Activated CD4-positive, CD25-positive, alpha-beta regulatory T cell treated with anti-CD3 and anti-CD28 coated beads, Interleukin-2, amount 50 U/mL, for 16 hours (primary cell): ENCODE measurements around the gene GPR137B.

Source experiments
- DNase-seq: peaks from one replicate; pipeline ENCODE4 v3.0.0-alpha.2; 2020; ENCODE audit warnings: low read depth, low spot score

The GPR137B gene

DNA sequence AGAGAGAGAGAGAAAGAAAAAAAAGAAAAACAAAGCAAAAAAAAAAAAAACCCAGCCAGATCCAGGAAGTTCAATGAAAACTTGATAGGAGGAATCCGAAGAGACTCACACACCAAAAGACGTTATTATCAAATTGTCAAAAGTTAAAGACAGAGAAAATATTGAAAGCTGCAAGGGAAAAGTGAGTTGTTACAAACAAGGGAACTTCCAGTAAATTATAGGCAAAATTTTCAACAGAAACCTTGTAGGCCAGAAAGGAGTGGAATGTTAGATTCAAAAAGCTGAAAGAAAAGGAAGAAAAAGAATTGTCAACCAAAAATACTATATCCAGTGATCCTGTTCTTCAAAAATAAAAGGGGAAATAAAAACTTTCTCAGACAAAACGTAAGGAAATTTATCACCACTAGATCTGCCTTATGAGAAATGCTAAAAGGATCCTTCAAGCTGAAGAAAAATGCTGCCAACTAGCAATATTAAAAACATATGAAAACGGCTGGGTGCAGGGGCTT is 115.8 kb downstream of the GPR137B start:
- DNase-seq, result no peak
